Suprapubic skin (tissue), 4 donors: ENCODE results near the gene SCGB2B2. TPM values are rescaled to one million over a fixed set of nuclear protein-coding genes. Genes with fewer than 3 reads are reported as not detected.

Experiments used
- DNase-seq, 2 donors: peaks; one replicate each; pipeline ENCODE4 v3.0.0-alpha.2; 2019; ENCODE audit warnings: low spot score in 2 of 2
- H3K27ac ChIP-seq: fragments of 200-600 bp; sonication (generic); one replicate; pipeline ENCODE4 v1.5.1; 2019
- H3K27me3 ChIP-seq: fragments of 200-600 bp; sonication (generic); one replicate; pipeline ENCODE4 v1.5.1; 2019
- H3K36me3 ChIP-seq: fragments of 200-600 bp; sonication (generic); one replicate; pipeline ENCODE4 v1.5.1; 2019
- H3K4me1 ChIP-seq: fragments of 200-600 bp; sonication (generic); one replicate; pipeline ENCODE4 v1.5.1; 2019
- H3K4me3 ChIP-seq: fragments of 200-600 bp; sonication (generic); one replicate; pipeline ENCODE4 v1.5.1; 2019; ENCODE audit warnings: mild to moderate bottlenecking
- H3K9me3 ChIP-seq: fragments of 200-600 bp; sonication (generic); one replicate; pipeline ENCODE4 v1.5.1; 2019
- EP300 ChIP-seq: sonication (generic); formaldehyde crosslinking; IDR thresholded peaks from one replicate; pipeline ENCODE4 v1.6.1; 2017; ENCODE audit warnings: antibody characterized with exemption
- POLR2A ChIP-seq, 2 donors: fragments of 450-650 bp; IDR thresholded peaks; one replicate each; pipeline ENCODE4 v1.6.1; 2017; ENCODE audit warnings: antibody characterized with exemption in 2 of 2, mild to moderate bottlenecking in 2 of 2, moderate library complexity in 2 of 2
- POLR2AphosphoS5 ChIP-seq, 3 donors: sonication (generic); formaldehyde crosslinking; IDR thresholded peaks; one replicate each; pipeline ENCODE4 v1.6.1; 2017; ENCODE audit warnings: antibody characterized with exemption in 3 of 3
- WGBS: methylation state at CpG from one replicate; pipeline ENCODE4 v1.1.5; 2018; 5-methylcytosine and 5-hydroxymethylcytosine counted together
- total RNA-seq, 4 donors: library from RNA; depleted of rRNA; stranded (reverse); fragments of >200 nt; gene quantifications; one replicate each; pipeline ENCODE4 v1.1.0, GENCODE V29; 2016
- TF ChIP-seq, protein P1 (sequence below), 2 donors: fragments of 200-600 bp in 1 of 2; fragments of 450-650 bp in 1 of 2; sonication (generic) in 1 of 2; IDR thresholded peaks; one replicate each; pipeline ENCODE4 v1.5.1; 2016 to 2019; ENCODE audit warnings: antibody characterized with exemption in 2 of 2, mild to moderate bottlenecking in 1 of 2, moderate library complexity in 1 of 2

Gene SCGB2B2
- total RNA-seq, 4 donors from 2014 or later: 0.18 to 12.1 (median 4.5) TPM

DNA sequence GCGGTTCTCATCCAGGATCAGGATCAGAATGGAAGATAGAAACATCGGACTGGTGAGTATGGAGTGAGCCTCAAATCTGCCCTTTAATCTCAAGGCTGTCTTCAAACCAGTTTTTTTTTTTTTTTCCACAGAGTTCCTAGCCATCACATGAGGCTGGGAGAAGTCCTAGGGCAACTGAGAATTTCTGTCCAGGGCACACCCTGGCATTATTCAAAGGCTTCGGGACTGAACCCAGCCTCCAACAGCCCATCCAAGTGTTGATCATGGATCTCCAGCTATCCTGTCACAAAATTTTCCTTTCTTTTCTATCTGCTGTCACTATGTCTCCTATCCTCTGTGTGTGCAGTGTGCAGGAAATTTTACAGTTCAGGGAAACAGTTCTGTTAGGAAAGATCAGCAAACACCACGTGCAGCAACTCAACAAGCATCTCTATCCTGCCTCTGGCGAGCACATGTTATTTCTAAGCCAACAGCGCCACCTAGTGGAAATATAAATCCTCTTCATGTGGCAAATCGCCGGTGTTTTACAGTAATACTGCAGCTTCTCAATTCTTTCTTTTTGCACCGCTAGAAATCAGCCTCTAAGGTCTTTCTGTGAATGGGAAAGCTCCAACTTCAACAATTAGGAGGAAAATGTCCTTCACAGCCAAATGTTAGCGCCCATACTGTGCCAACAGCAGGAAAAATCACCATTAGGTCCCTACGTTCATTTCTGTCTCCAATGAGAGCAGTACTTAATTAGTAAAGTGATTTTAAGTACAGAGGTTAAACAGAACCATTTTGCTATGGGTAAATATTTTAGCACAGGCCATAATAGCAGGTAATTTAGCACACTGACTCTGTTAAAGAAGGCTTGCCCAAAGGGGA is 35.7 kb upstream of the SCGB2B2 start:
- WGBS: 32% methylated on average over 11 of the region's 11 CpGs

DNA sequence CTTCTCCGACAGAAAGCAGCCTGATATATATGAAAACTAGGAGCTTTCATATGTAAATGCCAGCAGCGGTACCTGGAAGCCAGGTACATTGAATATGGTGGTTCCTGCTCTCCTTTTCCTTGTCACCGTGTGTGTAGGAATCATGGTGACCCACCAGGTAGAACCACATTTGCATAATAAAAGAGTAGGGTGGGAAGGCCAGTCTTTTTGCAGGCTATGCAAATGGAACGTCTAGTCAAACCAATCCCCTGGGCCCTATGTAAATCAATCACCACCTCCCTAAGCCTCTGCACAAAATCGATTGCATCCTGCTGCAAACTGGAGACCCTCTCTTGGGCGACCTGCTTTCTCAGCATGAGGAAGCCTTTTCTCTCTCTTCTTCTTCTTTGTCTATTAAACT is 34.9 kb upstream of the SCGB2B2 start:
- no peak for DNase-seq
- H3K9me3 ChIP-seq: no peaks in the 10 kb centered on the region
- H3K27me3 ChIP-seq: no peaks in the 10 kb centered on the region
- no peaks in the 10 kb centered on the region for H3K4me1 ChIP-seq
- H3K4me3 ChIP-seq: no peak overlapping the region
- WGBS: 67% methylated on average over 6 of the region's 6 CpGs
- TF ChIP-seq POLR2A (IDR thresholded peaks at IDR 0.05) (no peak), EP300 (no peak), POLR2AphosphoS5 (IDR thresholded peaks at IDR 0.05) (no peak)
- TF ChIP-seq, protein P1, sequence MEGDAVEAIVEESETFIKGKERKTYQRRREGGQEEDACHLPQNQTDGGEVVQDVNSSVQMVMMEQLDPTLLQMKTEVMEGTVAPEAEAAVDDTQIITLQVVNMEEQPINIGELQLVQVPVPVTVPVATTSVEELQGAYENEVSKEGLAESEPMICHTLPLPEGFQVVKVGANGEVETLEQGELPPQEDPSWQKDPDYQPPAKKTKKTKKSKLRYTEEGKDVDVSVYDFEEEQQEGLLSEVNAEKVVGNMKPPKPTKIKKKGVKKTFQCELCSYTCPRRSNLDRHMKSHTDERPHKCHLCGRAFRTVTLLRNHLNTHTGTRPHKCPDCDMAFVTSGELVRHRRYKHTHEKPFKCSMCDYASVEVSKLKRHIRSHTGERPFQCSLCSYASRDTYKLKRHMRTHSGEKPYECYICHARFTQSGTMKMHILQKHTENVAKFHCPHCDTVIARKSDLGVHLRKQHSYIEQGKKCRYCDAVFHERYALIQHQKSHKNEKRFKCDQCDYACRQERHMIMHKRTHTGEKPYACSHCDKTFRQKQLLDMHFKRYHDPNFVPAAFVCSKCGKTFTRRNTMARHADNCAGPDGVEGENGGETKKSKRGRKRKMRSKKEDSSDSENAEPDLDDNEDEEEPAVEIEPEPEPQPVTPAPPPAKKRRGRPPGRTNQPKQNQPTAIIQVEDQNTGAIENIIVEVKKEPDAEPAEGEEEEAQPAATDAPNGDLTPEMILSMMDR (IDR thresholded peaks at IDR 0.05): no peak
- no peak overlapping the region for H3K27ac ChIP-seq
- no peaks in the 10 kb centered on the region for H3K36me3 ChIP-seq

More for the DNA sequence above, 35.7 kb upstream of the SCGB2B2 start:
- Histone ChIP-seq H3K36me3 (no peaks in the 10 kb centered on the region), H3K27ac (no peak overlapping the region), H3K27me3 (no peaks in the 10 kb centered on the region), H3K9me3 (no peaks in the 10 kb centered on the region), H3K4me1 (no peaks in the 10 kb centered on the region), H3K4me3 (no peak overlapping the region)
- TF ChIP-seq, protein P1 (IDR thresholded peaks at IDR 0.05): peak; percentile 51 to 91
- no peak for TF ChIP-seq EP300
- DNase-seq: no peak

DNA sequence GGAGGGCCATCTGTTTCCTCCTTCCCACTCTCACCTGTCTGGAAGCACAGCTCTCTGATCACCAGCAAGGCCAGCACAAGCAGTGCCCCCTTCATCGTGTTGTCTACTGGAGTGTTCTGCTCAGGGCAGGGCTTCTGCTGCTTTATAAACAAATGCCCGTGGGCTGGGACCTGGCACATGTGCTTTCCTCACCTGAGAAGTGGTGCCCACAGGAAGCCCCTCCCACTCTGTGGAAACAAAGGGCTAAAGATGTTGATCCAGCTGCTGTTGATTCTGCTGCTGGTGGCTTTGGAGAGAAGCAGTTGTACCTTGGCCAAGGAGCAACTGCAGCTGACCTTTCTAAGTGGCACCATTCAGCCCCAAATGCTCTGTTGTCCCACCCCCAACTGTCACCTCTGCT is 30.7 kb upstream of the SCGB2B2 start:
- TF ChIP-seq, protein P1 (IDR thresholded peaks at IDR 0.05): no peak
- no peak for TF ChIP-seq POLR2AphosphoS5 (IDR thresholded peaks at IDR 0.05)
- TF ChIP-seq EP300: no peak
- no peak for TF ChIP-seq POLR2A (IDR thresholded peaks at IDR 0.05)
- no peak for DNase-seq
- no peaks in the 10 kb centered on the region for H3K36me3 ChIP-seq
- no CpG with 5 or more reads among the region's 2 CpGs for WGBS
- H3K4me1 ChIP-seq: no peaks in the 10 kb centered on the region
- no peak overlapping the region for H3K27ac ChIP-seq
- H3K9me3 ChIP-seq: no peaks in the 10 kb centered on the region
- H3K4me3 ChIP-seq: no peak overlapping the region
- H3K27me3 ChIP-seq: no peaks in the 10 kb centered on the region

DNA sequence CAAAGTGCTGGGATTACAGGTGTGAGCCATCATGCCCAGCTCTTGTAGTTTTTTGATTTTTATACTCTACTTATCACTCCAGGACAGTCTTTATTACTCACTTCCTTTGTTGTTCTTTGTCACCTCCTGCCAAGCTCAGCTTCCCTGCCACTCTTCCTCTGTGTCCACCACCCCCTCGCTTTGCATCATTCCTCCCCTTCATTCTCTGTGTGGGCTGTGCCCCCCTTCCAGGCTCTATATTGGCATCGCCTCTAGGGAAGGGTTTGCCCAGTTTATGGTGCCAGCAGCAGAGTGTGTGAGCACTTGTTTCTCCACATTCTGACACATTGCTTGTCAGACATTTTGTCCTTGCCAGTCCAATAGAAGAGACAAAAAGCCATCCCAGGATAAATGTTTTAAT is 15.6 kb upstream of the SCGB2B2 start:
- 61% methylated on average over 2 of the region's 2 CpGs for WGBS
- H3K36me3 ChIP-seq: no peaks in the 10 kb centered on the region
- TF ChIP-seq POLR2A (IDR thresholded peaks at IDR 0.05) (no peak), POLR2AphosphoS5 (IDR thresholded peaks at IDR 0.05) (no peak), EP300 (no peak)
- TF ChIP-seq, protein P1 (IDR thresholded peaks at IDR 0.05): no peak
- no peak overlapping the region for H3K27ac ChIP-seq
- H3K9me3 ChIP-seq: peaks cover 17% of the 10 kb centered on the region
- no peaks in the 10 kb centered on the region for H3K4me1 ChIP-seq
- H3K27me3 ChIP-seq: no peaks in the 10 kb centered on the region
- DNase-seq: no peak
- H3K4me3 ChIP-seq: no peak overlapping the region

DNA sequence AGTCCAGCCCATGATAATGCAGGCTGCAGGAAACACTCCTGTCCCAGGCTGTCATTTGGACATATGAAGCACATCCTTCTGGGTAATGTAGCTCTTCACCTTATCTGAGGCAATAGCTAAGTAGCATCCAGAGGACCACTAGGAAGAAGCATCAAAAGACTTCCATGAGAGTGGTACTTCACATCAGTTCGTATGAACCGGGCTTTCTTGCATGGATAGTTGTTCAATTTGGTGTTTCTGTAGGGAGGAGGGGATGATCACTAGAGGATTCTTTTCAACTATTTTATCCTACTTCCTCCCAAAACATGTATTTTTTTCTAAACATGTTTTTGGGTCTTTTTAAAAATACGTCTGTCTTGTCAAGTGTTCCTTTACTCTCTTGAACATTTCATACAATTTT is 13.4 kb upstream of the SCGB2B2 start:
- 88% methylated on average over 3 of the region's 3 CpGs for WGBS
- no peak for TF ChIP-seq EP300
- TF ChIP-seq, protein P1 (IDR thresholded peaks at IDR 0.05): no peak
- TF ChIP-seq POLR2A (IDR thresholded peaks at IDR 0.05): no peak
- TF ChIP-seq POLR2AphosphoS5 (IDR thresholded peaks at IDR 0.05): no peak
- Histone ChIP-seq H3K9me3 (peaks cover 30% of the 10 kb centered on the region), H3K27me3 (no peaks in the 10 kb centered on the region), H3K4me1 (no peaks in the 10 kb centered on the region), H3K27ac (no peak overlapping the region), H3K36me3 (no peaks in the 10 kb centered on the region), H3K4me3 (no peak overlapping the region)
- no peak for DNase-seq
